ENCODE measurements around the gene DUS1L.

DUS1L gene

DNA sequence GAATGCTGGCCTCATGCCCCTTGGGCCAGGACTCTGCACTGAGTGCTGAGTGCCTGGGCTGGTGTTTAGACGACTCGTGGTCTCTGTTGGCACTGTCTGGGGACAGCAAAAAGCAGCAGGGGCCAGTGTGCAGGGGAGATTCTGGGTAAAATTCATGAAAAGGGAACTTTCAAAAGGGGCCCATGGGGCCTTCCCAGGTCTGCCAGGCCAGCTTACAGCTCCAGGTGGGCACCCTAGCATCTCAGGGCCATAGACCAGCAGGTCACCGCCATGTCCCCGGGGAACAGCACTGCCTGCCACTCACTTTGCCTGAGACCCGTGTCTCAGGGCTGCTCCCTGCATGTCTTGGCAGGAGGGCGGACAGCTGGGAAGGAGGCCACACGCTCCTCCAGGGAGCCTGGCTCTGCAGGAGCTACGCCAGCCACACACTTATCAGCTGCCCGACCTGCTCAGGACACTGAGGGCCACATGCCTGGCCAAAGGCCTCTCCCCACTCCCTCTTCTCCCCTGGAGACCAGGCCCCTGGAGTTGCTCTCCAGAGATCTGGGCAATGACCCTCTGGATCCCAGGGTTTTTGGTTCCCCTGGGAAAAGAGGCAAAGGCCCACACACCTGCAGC, 41.2 kb upstream of the DUS1L start:
- no peaks in the 10 kb centered on the region for H3K9me3 ChIP-seq (ENCODE audit: insufficient read depth, low read depth, low read length)
- no peaks in the 10 kb centered on the region for H4K20me1 ChIP-seq (ENCODE audit: insufficient read depth, low read length, poor library complexity, severe bottlenecking)
- no peak overlapping the region for H2AFZ ChIP-seq (ENCODE audit: low read length)
- TF ChIP-seq EZH2phosphoT487 (IDR thresholded peaks at IDR 0.05; ENCODE audit: borderline replicate concordance) (no peak), CTCF (conservative IDR thresholded peaks at IDR 0.05; ENCODE audit: low read length) (no peak)
- H3K27me3 ChIP-seq (ENCODE audit: insufficient read depth, low read length, poor library complexity, severe bottlenecking), result no peaks in the 10 kb centered on the region
- H3K9ac ChIP-seq (ENCODE audit: low read depth, low read length, poor library complexity, severe bottlenecking), result peak overlapping the region; percentile 60
- no peaks in the 10 kb centered on the region; the same call in 1 of the 2 replicates for H3F3A ChIP-seq (ENCODE audit: low read depth)
- peaks cover 12% of the 10 kb centered on the region for H3K4me1 ChIP-seq (ENCODE audit: insufficient read depth, low read length, poor library complexity, severe bottlenecking)
- H3K36me3 ChIP-seq (ENCODE audit: insufficient read depth, low read length), result peaks cover 10% of the 10 kb centered on the region; the same call in 1 of the 2 replicates
- H3K79me2 ChIP-seq (ENCODE audit: insufficient read depth, low read length), result no peaks in the 10 kb centered on the region
- H3K4me3 ChIP-seq (ENCODE audit: low read length, poor library complexity, severe bottlenecking), result no peak overlapping the region
- H3K4me2 ChIP-seq (ENCODE audit: low read depth, low read length, poor library complexity, severe bottlenecking), result peak overlapping the region; percentile 54
- H3K9me2 ChIP-seq (replicated peaks; ENCODE audit: low read depth, low read length), result no peaks in the 10 kb centered on the region

- H3K9ac ChIP-seq (ENCODE audit: low read depth, low read length, poor library complexity, severe bottlenecking), result peak overlapping the region; percentile 60
- H3K4me2 ChIP-seq (ENCODE audit: low read depth, low read length, poor library complexity, severe bottlenecking), result peak overlapping the region; percentile 54
- no peak overlapping the region for H2AFZ ChIP-seq (ENCODE audit: low read length)
Observed at GRCh38 chr17:82105882-82106687, 40.5 kb upstream of the DUS1L start.

DNA sequence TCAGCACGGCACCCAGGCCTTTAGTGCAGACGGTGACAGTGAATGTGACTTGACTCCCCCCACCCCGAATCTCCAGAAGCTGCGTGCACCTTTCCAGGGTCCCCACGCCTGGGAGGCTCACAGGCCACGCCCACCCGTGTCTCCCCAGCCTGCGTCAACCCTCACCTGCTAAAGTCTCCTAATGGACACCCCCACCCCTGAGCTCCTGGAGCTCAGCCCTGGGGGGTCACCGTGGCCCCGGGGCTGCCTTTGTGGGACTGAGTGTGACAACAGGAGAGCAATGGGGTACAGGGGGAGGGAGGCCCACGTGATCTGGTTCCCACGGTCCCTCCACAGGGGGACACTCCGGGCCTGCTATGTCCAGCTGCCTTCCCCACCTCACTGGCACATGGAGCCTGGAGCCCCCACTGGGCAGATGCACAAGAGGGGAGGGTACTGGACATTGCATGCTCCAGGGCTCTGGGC, 39.8 kb upstream of the DUS1L start:
- Histone ChIP-seq H3K9ac (ENCODE audit: low read depth, low read length, poor library complexity, severe bottlenecking) (peak overlapping the region; percentile 60), H3F3A (ENCODE audit: low read depth) (no peaks in the 10 kb centered on the region; the same call in 1 of the 2 replicates), H3K9me2 (replicated peaks; ENCODE audit: low read depth, low read length) (no peaks in the 10 kb centered on the region), H3K27me3 (ENCODE audit: insufficient read depth, low read length, poor library complexity, severe bottlenecking) (no peaks in the 10 kb centered on the region), H3K9me3 (ENCODE audit: insufficient read depth, low read depth, low read length) (no peaks in the 10 kb centered on the region), H3K4me3 (ENCODE audit: low read length, poor library complexity, severe bottlenecking) (no peak overlapping the region), H3K4me1 (ENCODE audit: insufficient read depth, low read length, poor library complexity, severe bottlenecking) (peaks cover 12% of the 10 kb centered on the region), H3K79me2 (ENCODE audit: insufficient read depth, low read length) (no peaks in the 10 kb centered on the region; the same call in 1 of the 2 replicates), H2AFZ (ENCODE audit: low read length) (no peak overlapping the region), H3K4me2 (ENCODE audit: low read depth, low read length, poor library complexity, severe bottlenecking) (peak overlapping the region; percentile 54), H4K20me1 (ENCODE audit: insufficient read depth, low read length, poor library complexity, severe bottlenecking) (no peaks in the 10 kb centered on the region), H3K36me3 (ENCODE audit: insufficient read depth, low read length) (peaks cover 10% of the 10 kb centered on the region; the same call in 1 of the 2 replicates)
- TF ChIP-seq CTCF (conservative IDR thresholded peaks at IDR 0.05; ENCODE audit: low read length), result no peak
- TF ChIP-seq EZH2phosphoT487 (IDR thresholded peaks at IDR 0.05; ENCODE audit: borderline replicate concordance), result no peak

More at GRCh38 chr17:82105882-82106687, 40.5 kb upstream of the DUS1L start:
- Histone ChIP-seq H3K4me1 (ENCODE audit: insufficient read depth, low read length, poor library complexity, severe bottlenecking) (peaks cover 12% of the 10 kb centered on the region), H3F3A (ENCODE audit: low read depth) (no peaks in the 10 kb centered on the region; the same call in 1 of the 2 replicates), H4K20me1 (ENCODE audit: insufficient read depth, low read length, poor library complexity, severe bottlenecking) (no peaks in the 10 kb centered on the region), H3K9me3 (ENCODE audit: insufficient read depth, low read depth, low read length) (no peaks in the 10 kb centered on the region), H3K27me3 (ENCODE audit: insufficient read depth, low read length, poor library complexity, severe bottlenecking) (no peaks in the 10 kb centered on the region), H3K36me3 (ENCODE audit: insufficient read depth, low read length) (peaks cover 10% of the 10 kb centered on the region; the same call in 1 of the 2 replicates), H3K4me3 (ENCODE audit: low read length, poor library complexity, severe bottlenecking) (peak overlapping the region; percentile 49), H3K9me2 (replicated peaks; ENCODE audit: low read depth, low read length) (no peaks in the 10 kb centered on the region), H3K79me2 (ENCODE audit: insufficient read depth, low read length) (no peaks in the 10 kb centered on the region; the same call in 1 of the 2 replicates)
- TF ChIP-seq EZH2phosphoT487 (IDR thresholded peaks at IDR 0.05; ENCODE audit: borderline replicate concordance) (no peak), CTCF (conservative IDR thresholded peaks at IDR 0.05; ENCODE audit: low read length) (peak; percentile 56)
